GM19324 (cell line): ENCODE results near the gene PIP4K2B.

Experiments
- ATAC-seq: cut with Tn5 transposase; IDR thresholded peaks from one replicate; pipeline ENCODE4 v1.9.1; 2021; ENCODE audit warnings: mild to moderate bottlenecking, moderate library complexity; ENCODE audit not compliant: unreplicated experiment, low FRiP score

The PIP4K2B gene

DNA sequence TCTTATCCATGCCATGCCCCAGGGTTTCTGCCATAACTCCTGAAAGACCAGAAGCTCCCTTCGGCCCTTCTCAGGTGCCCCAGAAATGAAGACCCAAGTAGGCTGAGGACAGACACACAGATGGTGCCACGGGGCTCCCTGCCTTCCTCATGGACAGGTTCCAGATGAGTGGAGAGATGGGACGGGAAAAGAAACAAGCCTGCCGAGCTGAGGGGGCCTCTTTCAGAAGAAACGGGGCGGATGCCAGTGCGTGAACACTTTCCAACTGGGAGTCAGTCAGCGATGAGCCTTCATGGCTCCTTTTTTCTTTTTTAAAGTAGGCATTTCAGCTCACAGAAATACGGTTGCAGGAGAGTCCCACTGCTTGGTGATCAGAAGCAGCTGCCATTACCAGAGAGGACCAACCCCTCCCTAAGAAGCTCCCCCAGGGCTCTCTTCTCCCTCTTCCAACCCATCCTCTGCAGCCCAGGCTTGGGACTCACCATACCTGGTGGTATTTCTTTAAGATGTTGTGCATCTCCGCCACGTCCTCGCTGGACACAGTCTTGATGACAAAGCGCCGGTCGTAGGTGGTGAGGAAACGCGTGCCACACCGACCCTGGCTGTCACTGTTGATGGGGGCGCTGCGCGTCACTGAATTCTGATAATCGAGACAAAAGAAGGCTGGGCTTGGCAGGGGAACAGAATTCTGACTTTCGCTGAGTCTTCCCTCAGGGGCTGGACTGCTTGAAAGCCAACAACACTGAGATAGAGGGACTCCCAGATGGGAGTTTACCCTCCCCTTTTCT lies 19.2 kb downstream of the PIP4K2B start:
- no peak for ATAC-seq

- no peak for ATAC-seq
Measured at GRCh38 chr17:38777641-38778250, 21.6 kb downstream of the PIP4K2B start.

DNA sequence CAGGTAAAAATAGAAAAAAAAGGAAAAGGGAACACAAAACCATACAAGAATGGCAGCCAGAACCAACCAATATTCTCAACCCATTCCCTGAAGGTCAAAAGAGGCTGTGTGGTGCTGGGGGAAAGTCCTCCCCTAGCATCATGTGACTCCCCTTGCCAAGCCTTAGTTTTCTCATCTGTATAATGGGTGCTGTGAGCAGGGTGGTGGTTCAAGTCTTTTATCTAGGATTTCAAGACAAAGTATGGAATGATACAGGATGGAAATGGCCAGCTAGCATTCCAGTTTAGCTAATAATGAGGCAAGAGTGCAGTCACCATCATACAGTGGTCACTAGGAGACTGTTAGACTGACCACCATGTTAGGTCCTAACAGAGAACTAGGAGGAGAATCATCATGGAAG lies 26.1 kb downstream of the PIP4K2B start:
- ATAC-seq, result no peak

DNA sequence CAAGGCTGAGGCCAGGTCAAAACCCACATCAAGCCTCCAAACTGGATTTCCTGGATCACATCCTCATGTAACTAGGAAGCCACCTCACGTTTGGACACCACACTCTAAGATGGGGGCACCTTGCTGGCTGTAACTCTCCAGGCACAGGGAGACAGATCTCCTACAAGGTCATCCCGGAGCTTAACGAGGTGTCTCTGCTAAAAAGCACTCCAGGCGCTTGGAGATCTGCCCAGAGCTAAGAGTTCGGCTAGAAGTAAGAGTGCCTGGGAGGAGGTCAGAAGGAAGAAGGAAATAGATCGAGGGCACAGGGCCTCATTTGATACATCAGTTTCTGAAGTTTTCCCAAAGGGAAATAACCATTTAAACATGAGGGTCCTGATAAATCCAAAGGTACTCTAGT lies 30.9 kb downstream of the PIP4K2B start:
- ATAC-seq, result no peak

DNA sequence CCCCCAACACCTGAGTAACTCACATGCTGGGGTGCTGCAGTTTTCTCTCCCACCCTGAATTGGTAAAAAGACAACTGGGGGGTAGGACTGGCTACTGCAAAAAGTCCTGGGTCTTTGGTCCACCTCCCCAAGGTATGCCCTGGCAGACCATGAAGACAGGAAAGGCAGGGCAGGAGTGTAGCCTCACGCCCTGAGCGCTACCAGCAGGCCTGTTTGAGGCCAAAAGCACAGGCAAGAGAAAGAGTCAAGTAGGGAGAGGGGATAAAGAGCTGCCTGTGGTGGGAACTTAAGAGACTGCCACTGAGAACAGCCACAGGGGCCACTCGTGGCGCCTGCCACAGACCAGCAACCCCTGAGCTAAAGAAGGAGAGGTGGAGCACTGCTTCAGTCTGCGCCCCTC lies 33.0 kb downstream of the PIP4K2B start:
- no peak for ATAC-seq

DNA sequence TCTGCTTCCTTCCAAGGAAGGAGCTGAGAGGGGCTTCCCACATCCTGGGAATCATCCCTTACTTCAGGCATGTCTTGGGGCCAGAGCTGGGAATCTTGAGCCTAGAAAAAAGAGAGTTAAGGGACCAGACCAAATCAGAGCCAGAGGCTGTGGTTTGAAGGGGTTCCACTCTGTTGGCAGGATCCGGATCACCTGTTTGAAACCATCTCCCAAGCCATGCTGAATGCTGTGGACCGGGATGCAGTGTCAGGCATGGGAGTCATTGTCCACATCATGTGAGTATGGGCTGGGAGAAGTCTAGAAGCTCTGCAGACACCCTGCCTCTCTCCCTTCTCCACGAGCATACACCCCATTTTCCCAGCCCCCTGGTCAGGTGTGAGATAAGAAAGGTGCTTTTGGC lies 37.1 kb downstream of the PIP4K2B start:
- no peak for ATAC-seq

GRCh38 chr17:38761612-38762011 lies 37.7 kb downstream of the PIP4K2B start:
- ATAC-seq, result no peak

DNA sequence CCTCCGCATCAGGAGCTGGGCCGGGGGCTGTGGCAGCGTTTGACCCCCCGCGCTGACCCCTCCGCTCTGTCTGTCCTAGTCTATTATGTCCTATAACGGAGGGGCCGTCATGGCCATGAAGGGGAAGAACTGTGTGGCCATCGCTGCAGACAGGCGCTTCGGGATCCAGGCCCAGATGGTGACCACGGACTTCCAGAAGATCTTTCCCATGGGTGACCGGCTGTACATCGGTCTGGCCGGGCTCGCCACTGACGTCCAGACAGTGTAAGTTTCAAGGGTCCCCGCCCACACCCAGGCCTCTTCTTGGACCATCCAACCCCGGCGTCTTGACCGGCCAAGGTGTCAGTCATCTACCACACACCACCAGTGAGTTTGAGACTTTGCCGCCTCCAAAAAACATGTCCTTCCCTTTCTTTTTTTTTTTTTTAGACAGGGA lies 46.3 kb downstream of the PIP4K2B start:
- ATAC-seq, result no peak

- peak; percentile 93 for ATAC-seq
Measured at GRCh38 chr17:38752308-38753070, 46.9 kb downstream of the PIP4K2B start, which contains the start of gene PSMB3. TSS of gene PSMB3 (plus strand) at chr17:38752741. CDS start at chr17:38752827, 86 bp downstream.

DNA sequence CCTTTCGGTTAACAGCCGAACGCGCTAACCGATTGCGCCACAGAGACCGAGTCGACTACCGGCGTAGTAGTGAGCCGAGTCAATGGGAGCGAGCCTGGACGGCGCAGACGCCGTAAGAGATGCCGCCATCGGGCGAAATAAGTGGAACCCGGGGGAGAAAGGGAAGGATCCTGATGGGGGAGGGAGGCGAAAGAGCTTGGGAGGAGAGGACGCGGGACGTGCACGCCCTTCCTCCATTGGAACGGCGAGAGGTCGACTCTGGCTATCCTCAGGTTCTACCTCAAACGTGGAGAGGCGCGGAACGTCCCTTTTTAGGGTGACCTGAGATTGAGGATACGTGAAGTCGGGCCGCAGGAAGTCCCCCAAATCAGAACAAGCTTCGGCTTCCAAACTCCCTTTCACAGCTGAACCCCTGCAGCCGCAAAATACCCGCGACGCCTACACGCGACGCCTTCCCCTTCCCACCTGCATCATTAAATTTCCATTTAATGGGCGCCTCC lies 47.5 kb downstream of the PIP4K2B start:
- ATAC-seq, result peak; percentile 28

DNA sequence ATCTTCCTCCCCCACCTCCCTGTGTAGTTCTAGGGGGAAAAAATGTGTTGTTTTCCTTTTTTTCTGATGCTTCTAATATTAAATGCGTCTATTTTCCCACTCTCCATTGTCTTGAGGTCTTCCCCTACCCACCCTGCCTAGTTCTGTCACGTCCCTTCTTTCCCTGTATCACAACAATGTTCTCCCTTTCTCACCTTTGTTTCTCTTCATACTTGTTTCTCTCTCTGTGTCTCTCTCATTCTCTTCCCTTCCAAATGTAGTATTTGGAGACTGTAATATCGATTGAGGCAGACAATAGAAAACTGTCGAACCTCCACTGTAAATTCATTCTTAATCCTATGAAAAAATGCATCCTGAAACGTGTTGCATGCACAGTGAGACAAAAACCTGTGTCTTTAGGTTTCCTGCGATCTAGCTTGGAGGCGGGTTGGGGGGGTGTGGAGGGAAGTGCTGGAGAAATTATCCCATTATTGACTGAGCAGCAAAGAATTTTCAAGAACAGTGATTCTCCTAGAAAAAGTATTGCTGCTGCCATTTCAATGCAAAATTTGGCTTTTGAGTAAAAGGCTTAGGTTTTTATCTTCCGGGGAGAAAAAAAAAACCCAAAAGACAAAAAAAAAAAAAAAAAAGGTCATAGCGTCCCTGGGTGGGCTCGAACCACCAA lies 48.1 kb downstream of the PIP4K2B start:
- no peak for ATAC-seq

GRCh38 chr17:38750312-38751121 lies 48.8 kb downstream of the PIP4K2B start:
- ATAC-seq, result no peak

GRCh38 chr17:38750044-38750311 lies 49.4 kb downstream of the PIP4K2B start:
- ATAC-seq, result no peak

DNA sequence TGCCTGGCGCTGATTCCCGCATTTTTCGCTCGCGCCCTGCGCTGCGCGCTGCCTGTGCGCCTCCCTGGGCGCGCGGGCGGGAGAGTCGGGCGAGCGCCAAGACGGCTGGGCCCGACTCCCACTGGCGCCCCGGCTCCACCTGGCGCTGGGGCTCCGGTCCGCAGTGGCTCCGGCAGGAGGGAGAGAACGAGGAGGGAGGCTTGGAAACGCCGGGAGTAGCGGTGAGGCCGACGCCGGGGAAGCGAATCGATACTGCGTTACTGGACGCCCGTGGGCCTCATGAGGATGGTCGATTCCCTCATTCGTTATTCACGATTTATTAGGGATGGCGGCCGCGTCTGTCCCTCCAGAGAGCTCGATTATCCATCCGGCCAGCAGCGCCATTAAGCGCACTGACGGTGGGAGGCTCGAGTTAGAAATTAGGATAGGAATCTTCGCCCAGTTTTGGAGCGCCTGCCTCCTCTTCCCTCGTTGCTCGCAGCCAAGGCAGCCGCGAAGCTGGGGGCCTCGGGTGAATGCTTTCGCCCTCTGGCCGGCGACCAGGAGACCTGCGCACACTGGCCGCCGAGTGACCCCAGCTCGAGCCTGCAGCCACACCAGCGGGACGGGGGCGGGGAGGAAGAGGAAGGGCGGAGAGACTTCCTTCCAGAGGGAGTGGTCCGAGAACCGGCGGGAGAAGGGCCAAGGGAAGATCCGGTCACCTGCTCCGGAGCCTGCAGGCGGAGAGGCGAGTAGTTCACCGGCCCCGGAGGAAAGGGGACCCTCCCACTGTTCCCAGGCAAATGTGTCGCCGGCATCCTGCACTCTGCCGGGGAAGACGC lies 49.9 kb downstream of the PIP4K2B start:
- no peak for ATAC-seq

DNA sequence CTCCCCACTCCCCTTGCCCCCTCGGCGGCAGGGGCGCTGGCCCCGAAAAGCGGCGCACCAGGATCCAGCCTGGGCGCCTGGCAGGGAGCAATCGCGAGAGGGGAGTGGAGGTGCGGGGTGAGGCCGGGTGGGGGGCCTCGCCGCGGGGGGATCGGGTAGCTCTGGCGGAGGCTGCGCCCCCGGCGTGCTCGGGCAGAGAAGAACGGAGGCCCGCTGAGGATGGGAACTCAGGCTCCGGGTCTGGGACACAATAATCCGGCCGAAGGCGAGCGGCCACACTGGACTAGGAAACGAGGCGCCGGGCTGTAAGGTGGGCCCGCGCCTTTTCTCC lies 50.5 kb downstream of the PIP4K2B start:
- ATAC-seq, result no peak

DNA sequence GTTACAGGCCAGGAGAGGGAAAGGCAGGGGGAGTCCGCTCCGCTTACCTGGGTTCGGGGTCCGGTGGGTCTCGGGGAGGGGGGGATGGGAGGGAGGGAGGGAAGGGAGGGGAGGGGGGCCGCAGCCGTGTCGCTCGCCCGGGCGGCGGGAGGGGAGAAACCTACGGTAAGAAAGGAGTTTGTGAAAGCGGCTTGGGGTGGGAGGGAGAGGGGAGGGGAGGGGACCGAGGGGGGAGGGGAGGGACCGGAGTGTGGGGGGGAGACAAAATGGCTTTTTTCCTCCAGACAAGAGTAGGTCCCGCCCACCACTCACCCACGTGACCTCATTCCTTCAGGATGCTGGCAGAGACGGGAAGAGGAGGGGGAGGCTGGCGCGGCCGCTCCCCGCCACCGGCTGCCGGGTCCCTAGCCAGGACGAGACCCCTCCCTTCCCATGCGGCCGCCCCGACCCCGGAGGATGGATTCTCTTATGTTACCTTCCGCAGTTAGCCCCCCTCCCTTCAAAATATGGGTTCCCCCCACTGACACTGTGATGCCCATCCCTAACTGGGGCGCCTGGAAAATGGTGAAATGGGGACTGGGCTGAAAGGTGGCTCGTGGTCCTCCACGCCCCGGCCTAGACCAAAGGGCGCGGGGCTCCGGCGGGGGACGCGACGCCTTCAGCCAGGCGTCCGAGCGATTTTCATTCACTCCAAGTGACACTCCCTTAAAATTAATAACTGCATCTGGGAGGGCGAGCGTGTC lies 51.0 kb downstream of the PIP4K2B start, which contains the start of gene PCGF2:
TSS of gene PCGF2 (minus strand) at position 188 of the 743 bp plus-strand sequence. CDS start 7,934 bp downstream, outside the sequence.
- no peak for ATAC-seq

- no peak for ATAC-seq
Measured at GRCh38 chr17:38747463-38748148, 51.8 kb downstream of the PIP4K2B start.
